AG04450 (cell line): Measurements from ENCODE around the gene DEAF1. TPM values are rescaled to one million over a fixed set of nuclear protein-coding genes. Genes with fewer than 3 reads are reported as not detected.
A peak's percentile ranks its signal among the peaks of the same experiment; 100 is the strongest.

Source experiments
- CTCF ChIA-PET: fragments of 300-600, 350-600 bp; formaldehyde crosslinking; extraction: SDS; loops from one replicate; lab custom pipeline; 2022; ENCODE audit warnings: antibody characterized with exemption, inconsistent platforms; lab: Charles Lee
- POLR2A ChIA-PET: fragments of 350-600 bp; formaldehyde crosslinking; extraction: SDS; loops from one replicate; lab custom pipeline; 2021; ENCODE audit warnings: antibody characterized with exemption, inconsistent platforms; lab: Yijun Ruan, JAX
- DNase-seq: peaks from one replicate; pipeline ENCODE4 v3.0.0-alpha.2; 2011; ENCODE audit warnings: low read depth, low spot score
- H3K27ac ChIP-seq: one replicate; pipeline ENCODE4 v1.5.1; 2012; ENCODE audit warnings: low read depth, low read length, control low read depth
- H3K27me3 ChIP-seq: one replicate; pipeline ENCODE4 v1.6.0; 2012; ENCODE audit warnings: low read length; ENCODE audit not compliant: control insufficient read depth, insufficient read depth
- H3K4me3 ChIP-seq: 2 replicates; pipeline ENCODE4 v1.5.1; 2011; ENCODE audit warnings: mild to moderate bottlenecking, low read depth, low read length, control low read depth
- H3K9me3 ChIP-seq: 2 replicates; pipeline ENCODE4 v1.5.1; 2012; ENCODE audit warnings: low read length; ENCODE audit not compliant: control insufficient read depth, insufficient read depth
- polyA plus RNA-seq: library from polyadenylated mRNA; depleted of rRNA; stranded (reverse); fragments of >200 nt; gene quantifications from 2 replicates; pipeline ENCODE4 v1.2.3, GENCODE V29; 2011
- TF ChIP-seq, protein P1 (sequence below): IDR thresholded peaks from 2 replicates; pipeline ENCODE4 v1.5.1; 2011; ENCODE audit warnings: low read depth, low read length, control low read depth, inconsistent platforms

The DEAF1 gene
- polyA plus RNA-seq, 1 experiment = 13.0 TPM

DNA sequence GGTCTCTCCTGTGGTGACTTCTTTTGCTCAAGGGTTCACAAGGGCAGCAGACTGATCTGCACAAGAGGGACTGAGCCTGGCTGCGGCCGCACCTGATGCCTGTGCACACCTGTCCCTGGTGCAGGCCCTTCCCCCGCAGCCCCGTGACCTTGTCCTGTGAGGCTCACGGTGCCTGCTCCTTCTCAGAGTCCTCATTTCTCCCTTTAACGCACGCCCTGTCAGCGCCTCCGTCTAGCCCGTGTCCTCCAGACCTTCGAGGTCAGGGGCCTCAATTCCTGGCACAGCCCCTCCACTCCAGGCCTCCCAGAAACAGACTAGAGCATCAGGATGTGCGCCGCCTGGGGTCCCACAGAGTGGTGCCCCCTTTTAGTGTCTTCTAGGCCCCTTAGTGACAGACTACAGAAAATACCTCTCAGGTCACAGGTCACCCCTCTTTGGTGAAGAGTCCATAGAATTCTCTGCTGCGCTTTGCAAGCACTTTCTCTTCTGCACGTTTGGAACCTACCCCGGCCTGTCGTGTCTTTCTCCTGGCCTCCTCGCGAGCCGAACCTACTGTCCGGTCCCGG, 59.0 kb downstream of the DEAF1 start:
- Histone ChIP-seq H3K27me3 (peaks cover 32% of the 10 kb centered on the region), H3K27ac (no peak overlapping the region), H3K9me3 (no peaks in the 10 kb centered on the region; the same call in 1 of the 2 replicates), H3K4me3 (no peak overlapping the region)
- no peak for DNase-seq
- CTCF ChIA-PET = no interaction called here
- TF ChIP-seq, protein P1, sequence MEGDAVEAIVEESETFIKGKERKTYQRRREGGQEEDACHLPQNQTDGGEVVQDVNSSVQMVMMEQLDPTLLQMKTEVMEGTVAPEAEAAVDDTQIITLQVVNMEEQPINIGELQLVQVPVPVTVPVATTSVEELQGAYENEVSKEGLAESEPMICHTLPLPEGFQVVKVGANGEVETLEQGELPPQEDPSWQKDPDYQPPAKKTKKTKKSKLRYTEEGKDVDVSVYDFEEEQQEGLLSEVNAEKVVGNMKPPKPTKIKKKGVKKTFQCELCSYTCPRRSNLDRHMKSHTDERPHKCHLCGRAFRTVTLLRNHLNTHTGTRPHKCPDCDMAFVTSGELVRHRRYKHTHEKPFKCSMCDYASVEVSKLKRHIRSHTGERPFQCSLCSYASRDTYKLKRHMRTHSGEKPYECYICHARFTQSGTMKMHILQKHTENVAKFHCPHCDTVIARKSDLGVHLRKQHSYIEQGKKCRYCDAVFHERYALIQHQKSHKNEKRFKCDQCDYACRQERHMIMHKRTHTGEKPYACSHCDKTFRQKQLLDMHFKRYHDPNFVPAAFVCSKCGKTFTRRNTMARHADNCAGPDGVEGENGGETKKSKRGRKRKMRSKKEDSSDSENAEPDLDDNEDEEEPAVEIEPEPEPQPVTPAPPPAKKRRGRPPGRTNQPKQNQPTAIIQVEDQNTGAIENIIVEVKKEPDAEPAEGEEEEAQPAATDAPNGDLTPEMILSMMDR = no peak
- POLR2A ChIA-PET = interaction anchor here (0.6 kb wide), 1 partner anchor 16 kb away, joined by 4 read pairs; no protein-coding TSS in a partner anchor

DNA sequence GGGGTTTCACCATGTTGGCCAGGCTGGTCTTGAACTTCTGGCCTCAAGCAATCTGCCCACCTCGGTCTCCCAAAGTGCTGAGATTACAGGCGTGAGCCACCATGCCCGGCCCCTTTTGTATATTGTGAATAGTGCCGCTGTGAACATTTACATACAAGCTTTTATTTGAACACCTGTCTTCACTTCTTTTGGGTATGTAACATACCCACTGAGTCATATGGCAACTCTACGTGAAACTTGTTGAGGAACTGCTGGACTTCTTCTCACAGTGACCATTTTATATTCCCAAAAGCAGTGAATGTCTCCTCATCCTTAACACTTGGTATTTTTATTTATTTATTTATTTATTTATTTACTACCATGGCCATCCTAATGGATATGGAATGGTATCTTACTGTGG, 64.2 kb downstream of the DEAF1 start:
- TF ChIP-seq, protein P1 = no peak
- Histone ChIP-seq H3K27me3 (peaks cover under 1% of the 10 kb centered on the region), H3K27ac (no peak overlapping the region), H3K9me3 (peaks cover 11% of the 10 kb centered on the region; the same call in 1 of the 2 replicates), H3K4me3 (no peak overlapping the region)
- ChIA-PET POLR2A (no interaction called here), CTCF (no interaction called here)
- no peak for DNase-seq

DNA sequence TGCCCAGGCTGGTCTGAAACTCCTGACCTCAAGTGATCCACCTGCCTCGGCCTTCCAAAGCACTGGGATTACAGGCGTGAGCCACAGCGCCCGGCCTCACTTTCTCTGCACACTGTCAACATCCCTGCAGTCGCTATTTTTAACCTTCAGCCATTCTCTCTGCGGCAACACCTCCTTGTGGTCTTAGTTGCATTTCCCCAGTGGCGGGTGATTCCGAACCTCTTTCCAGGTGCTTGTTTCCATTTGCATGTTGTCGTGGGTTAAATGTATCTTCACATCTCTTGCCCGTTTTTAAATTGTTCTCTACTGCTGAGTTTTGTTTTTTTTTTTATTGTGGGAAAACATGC, 65.8 kb downstream of the DEAF1 start:
- CTCF ChIA-PET = no interaction called here
- H3K9me3 ChIP-seq = peaks cover 11% of the 10 kb centered on the region; the same call in 1 of the 2 replicates
- no peak for DNase-seq
- no peaks in the 10 kb centered on the region for H3K27me3 ChIP-seq
- TF ChIP-seq, protein P1 = no peak
- no peak overlapping the region for H3K4me3 ChIP-seq
- H3K27ac ChIP-seq = no peak overlapping the region
- POLR2A ChIA-PET = interaction anchor here (0.7 kb wide), 1 partner anchor 60 kb away, joined by 3 read pairs; no protein-coding TSS in a partner anchor

DNA sequence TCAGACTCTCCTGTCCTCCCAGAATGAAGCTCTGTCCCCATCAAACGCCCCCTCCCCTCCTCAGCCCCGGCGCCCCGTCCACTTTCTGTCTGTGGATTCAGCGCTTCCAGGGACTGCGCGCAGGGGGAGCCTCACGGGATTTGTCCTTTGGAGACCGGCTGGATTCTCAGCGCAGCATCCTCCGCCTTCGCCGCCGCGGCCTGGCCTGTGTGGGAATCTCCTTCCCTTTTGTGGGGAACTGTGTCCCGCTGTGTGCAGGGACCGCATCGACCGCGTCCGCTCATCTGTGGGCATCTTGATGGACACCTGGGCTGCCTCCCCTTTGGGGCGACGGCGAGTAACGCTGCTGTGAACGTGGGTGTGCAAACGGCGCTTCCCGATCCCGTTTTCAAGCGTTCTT, 67.0 kb downstream of the DEAF1 start:
- peaks cover 11% of the 10 kb centered on the region; the same call in 1 of the 2 replicates for H3K9me3 ChIP-seq
- POLR2A ChIA-PET = no interaction called here
- no peak for DNase-seq
- peak overlapping the region; percentile 47 for H3K27ac ChIP-seq
- TF ChIP-seq, protein P1 = no peak
- CTCF ChIA-PET = interaction anchor here (0.7 kb wide), 1 partner anchor 19 kb away, joined by 3 read pairs; no protein-coding TSS in a partner anchor
- H3K4me3 ChIP-seq = no peak overlapping the region
- no peaks in the 10 kb centered on the region for H3K27me3 ChIP-seq

DNA sequence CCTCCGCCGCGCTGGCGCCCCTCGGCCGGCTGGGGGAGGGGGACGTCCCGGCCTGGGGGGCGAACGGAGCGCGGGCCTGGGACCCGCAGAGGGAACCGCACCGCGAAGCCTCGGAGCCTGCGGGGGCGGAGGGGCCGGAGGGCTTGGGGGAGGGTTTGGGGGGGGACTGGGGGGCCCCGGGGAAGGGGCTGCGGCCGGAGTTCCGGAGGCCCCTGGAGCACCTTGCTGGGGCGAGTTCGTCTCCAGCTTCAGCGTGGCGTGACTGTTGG, 67.8 kb downstream of the DEAF1 start:
- ChIA-PET CTCF (no interaction called here), POLR2A (no interaction called here)
- no peaks in the 10 kb centered on the region for H3K27me3 ChIP-seq
- no peak for DNase-seq
- TF ChIP-seq, protein P1 = no peak
- H3K9me3 ChIP-seq = peaks cover 11% of the 10 kb centered on the region; the same call in 1 of the 2 replicates
- no peak overlapping the region for H3K27ac ChIP-seq
- H3K4me3 ChIP-seq = no peak overlapping the region
